Amniotic epithelial cell (primary cell): ENCODE measurements around the gene NAXE.

ENCODE experiments used
- DNase-seq: peaks from one replicate; pipeline ENCODE4 v3.0.0-alpha.2; 2010; ENCODE audit warnings: low read depth

NAXE gene

DNA sequence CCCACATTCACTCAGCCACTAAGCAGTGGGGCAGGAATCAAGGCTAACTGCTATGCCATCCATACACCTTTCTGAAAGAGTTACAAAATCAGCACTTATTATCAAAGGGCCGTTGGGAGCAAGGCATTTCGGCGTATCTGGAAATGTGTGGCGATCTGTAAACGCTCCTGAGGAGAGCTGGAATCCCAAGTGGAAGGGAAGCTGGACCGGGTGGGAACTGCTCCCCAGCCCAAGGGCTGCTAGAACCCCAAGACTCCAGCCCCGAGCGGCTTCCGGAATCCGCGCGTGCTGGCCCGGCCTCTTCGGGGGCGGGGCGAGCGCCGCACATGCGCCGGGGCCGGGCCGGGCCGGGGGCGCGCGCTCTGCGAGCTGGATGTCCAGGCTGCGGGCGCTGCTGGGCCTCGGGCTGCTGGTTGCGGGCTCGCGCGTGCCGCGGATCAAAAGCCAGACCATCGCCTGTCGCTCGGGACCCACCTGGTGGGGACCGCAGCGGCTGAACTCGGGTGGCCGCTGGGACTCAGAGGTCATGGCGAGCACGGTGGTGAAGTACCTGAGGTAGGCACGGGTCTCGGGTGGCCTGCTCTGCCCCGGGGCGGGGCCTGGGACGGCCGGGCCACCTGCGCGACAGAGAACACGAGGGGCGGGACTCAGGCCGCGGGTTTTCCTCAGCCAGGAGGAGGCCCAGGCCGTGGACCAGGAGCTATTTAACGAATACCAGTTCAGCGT is at the start of gene NAXE:
NAXE (plus strand) TSS at position 345 of the 726 bp plus-strand sequence; CDS start at position 374, 29 bp downstream.
- peak; percentile 55 for DNase-seq

DNA sequence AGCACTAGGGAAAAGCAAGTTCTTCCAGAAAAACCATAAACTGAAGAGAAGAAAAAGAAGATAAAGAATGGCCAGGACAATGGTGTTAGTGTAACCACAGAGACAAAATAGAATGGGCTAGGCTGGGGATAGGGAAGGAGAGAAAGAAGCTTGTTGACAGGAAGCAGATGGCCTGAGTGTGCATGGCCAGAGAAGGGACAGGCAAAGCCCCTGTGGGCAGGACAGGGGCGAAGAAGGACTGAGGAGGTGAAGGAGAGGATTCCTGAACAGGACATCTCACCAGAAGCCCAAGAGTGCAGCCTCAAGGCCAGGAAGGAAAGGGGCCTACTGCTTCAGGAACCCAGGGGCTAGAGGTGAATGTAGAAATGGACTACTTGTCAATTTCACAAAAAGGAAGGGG is 48.5 kb upstream of the NAXE start:
- DNase-seq = no peak

DNA sequence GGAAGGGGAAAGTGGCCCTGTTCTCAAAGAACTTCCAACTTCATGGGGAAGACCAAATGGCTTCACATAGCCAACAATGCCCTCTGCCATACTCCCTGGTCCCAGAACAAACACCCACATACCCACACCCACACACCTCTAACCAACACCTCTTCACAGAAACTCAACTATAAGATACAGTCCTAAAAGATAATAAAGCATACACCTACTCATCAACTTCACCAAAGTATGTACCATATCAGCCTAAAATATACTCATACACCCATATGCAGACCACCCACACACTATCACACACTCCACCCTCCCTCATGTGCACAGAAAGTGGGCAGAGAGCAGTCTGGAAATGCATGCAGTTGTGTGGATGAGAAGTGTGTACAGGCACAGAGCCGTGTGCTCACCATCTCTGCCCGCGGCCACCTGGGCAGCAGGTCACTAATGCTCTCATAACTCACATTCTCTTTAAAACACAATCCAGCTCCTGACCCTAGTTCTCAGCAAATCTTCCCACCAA is 46.9 kb upstream of the NAXE start:
- no peak for DNase-seq

DNA sequence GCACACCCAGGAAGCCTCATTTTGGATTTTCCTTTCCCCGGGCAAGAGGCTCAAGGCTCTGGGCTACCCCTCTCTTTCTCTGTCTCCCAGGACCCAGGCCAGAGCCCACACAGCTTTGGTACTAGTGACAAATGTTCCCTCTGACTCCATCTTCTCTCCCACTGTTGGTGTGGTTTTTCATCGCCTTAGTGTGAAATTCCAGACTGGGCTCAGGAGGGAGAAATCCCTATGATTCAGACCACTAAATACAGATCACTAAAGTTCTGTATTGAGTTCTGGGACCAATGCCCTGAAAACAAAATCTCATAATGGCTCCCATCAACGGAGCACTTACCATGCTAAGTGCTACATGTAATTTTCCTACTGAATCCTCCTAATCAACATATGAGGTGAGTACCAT is 45.3 kb upstream of the NAXE start:
- DNase-seq = no peak

DNA sequence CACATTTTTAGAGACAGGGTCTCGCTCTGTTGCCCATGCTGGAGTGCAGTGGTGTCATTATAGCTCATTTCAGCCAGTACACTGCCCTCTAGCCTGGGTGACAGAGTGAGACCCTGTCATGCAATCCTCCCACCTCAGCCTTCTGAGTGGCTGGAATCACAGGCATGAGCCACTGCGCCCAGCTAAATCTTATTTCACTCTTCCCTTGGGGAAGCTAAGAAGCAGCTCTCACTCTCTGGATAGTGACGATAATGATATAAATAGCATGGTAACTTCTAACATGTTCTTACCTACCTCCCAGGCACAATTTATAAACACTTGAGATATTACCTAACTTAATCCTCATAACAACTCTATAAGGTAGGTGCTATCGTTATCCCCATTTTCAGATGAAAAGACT is 44.1 kb upstream of the NAXE start:
- DNase-seq = no peak

DNA sequence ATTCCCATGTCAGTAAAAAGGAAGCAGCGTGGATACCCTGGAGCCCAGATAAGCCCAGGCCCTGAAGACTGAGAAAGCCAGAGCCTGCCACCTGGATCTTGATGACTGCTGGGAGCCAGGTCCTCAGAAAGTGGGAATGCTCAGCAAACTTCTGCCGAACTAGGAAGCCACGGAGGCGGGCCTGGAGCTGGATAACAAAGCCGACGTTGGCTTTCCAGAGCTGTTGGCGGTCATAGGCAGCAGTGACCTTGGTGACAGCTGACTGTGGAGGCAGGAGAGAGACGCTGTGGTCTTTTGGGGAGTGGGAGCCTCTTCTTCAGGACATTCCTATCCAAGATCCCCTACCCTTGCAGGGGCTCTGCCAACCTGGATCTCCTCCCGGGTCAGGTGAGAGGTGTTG is 43.6 kb upstream of the NAXE start:
- DNase-seq = no peak

DNA sequence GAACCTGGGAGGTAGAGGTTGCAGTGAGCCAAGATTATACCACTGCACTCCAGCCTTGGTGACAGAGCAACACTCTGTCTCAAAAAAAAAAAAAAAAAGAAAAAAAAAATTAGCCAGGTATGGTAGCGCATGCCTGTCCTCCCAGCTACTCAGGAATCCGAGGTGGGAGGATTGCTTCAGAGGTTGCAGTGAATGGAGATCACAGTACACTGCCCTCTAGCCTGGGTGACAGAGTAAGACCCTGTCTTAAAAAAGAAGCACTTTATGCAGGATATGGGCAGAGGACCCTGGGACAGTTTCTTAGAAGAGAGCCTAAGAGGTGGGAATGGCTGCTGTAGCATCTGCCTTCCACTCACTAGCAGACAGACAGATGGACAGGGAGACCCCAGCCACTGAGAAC is 42.2 kb upstream of the NAXE start:
- DNase-seq = no peak

DNA sequence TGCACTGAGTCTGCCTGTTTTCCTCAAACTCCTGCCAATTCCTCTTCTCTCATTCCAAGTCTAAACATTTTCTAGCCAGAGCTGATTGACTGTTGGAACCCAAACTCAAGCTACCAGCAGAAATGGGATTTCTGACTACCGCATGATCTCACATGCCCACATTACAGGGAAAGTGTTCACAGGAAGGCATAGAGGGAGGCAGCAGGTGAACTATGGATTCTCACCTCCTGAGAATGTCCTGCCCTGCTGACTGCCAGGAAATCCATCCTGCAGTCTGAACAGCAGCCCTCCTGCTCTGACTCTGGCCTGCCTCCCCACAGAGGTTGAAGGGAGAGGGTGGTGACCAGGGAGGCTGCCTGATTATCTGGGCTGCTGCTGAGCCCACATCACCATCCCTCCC is 41.7 kb upstream of the NAXE start:
- no peak for DNase-seq

DNA sequence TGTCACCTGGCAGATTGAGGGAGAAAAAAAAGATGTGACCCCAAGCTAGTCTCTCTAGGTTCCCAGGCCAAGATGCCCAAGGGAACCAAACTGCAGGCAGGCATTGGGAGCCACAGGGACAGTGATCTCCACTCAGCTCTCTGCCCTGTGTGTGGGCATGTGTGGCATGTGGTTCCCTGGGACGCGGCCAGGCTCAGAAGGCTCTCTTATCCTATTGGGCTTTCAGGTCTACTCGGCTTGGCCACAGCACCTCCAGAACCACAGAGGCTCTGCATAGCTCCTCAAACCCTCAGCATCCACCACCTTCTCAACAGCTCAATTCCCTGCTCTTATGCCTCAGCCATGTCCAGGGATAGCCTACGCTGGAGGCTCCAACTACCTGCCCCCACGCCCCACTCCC is 41.2 kb upstream of the NAXE start:
- DNase-seq = no peak

DNA sequence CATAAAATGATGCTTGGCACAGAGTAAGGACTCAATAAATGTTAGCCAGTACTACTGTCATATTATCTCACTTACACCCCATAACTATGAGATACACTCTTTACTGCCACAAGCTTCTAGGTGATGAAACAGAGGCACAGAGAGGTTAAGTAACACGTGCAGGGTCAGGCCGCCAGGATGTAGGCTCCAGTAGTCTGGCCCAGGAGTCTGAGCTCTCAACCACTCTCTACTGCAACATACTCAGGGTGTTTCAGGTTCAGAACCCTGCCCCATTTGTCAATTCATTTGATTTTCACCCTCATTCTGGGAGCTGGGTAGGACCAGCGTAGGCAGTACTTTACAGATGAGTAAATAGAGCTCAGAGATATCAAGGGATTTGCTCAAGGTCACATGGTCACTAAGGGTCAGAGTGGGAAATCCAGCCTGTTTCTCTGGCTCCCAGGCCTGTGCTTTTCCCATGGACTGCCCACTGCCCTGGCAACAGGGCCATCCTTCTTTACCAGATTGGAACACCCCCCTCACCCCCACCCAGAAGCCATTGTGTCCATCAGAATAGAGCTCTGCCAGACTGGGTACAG is 40.4 kb upstream of the NAXE start:
- DNase-seq = peak; percentile 14

DNA sequence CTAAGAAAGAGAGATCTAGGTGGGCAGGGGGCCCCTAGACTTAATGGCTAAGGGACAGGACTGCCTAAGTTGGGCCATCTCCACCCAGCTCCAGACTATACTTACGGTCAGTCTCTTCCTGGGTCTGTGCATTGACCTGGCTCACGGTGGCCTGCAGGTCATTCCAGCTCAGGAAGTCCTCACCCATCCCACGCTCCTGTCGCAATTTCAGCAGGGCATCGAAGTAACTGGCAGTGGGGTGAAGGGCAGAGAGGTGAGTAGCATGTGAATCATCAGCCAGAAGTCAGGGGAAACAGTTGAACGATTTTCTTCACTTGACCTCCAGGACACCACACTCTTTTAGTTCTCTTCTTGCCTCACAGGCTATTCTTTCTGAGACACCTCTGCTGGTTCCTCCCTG is 39.7 kb upstream of the NAXE start:
- DNase-seq = peak; percentile 62

DNA sequence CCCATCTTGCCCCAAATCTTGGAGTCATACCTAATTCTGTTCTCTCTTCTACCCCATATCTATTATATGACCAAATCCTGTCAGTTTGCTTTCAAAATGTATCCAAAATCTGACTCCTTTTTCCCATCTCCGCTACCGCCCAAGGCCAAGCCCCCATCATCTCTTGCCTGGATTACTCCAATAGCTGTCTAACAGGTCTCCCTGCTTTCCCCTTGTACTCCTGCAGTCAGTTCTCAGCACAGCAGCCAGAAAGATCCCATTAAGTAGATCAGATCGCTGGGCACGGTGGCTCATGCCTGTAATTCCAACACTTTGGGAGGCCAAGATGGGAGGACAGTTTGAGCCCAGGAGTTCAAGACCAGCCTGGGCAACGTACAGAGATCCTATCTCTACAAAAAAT is 39.1 kb upstream of the NAXE start:
- DNase-seq = no peak

DNA sequence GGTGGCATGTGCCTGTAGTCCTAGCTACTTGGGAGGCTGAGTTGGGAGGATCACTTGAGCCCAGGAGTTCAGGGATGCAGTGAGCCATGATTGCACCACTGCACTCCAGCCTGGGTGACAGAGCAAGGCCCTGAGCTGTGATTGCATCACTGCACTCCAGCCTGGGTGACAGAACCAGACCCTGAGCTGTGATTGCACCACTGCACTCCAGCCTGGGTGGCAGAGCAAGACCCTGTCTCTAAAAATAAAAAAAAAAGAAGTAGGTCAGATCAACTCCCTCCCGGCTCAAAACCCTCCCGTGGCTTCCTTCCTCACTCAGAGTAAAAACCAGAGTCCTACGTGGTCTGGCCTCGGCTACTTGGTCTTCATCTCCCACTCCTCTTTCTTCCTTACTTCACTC is 38.6 kb upstream of the NAXE start:
- DNase-seq = peak; percentile 13

DNA sequence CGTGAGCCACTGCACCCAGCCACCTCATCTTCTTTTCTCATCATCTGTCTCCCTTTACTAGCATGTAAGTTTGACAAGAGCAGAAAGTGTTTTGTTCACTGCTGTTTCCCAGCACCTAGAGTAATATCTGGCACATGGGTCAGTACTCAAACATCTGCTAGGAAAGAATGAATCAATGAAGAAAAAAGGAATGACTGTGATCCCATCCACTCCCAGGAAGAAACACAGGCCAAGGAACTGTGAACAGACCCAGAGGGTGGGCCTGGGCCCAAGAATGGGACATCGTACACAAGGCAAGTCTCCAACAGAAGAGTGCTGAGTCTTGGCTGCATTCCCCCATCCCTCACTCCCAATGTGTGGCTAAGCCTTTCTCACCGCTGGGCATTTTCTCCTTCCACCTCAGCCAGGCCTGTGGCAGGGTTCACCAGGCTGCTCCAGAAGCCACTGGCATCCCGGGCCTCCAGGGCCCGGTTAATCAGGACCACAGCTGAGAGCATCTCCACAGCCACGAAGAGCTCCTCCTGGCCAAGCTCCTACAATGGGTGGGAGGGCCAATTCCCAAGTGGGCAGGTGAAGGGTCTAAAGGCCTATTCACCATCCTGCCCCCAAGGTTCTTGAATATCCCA is 37.6 kb upstream of the NAXE start:
- DNase-seq = no peak

DNA sequence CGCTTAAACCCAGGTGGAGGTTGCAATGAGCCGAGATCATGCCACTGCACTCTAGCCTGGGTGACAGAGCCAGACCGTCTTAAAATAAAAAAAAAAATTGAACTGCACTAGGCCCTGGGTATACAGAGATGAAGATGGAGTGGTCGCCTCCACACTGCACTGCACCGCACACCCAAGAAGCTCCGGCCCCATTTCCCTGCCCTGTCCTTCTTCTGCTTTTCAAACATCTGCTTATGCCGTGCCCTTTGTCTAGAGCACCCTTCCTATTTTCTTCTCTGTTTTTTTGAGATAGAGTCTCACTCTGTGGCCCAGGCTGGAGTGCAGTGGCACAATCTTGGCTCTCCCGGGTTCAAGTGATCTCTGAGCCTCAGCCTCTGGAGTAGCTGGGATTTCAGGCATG is 36.6 kb upstream of the NAXE start:
- DNase-seq = no peak

DNA sequence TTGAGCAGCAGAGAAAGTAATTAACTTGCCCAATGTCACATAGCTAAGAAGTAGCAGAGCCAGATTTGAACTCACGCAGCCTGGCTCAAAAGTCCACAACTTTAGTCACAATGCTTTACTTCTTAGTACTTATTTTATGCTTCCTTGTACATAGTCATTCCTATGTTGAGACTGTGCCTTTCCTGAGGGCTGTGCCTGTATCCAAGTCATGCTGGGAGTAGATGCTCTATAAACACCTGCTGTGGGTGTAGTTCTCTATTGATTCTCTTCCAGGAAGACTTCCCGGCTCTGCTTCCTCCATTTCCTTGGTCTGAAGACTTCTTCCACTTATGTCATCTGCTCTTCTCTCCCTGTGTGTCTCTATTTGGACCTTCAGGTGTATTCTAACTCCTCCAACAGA is 35.9 kb upstream of the NAXE start:
- DNase-seq = no peak

DNA sequence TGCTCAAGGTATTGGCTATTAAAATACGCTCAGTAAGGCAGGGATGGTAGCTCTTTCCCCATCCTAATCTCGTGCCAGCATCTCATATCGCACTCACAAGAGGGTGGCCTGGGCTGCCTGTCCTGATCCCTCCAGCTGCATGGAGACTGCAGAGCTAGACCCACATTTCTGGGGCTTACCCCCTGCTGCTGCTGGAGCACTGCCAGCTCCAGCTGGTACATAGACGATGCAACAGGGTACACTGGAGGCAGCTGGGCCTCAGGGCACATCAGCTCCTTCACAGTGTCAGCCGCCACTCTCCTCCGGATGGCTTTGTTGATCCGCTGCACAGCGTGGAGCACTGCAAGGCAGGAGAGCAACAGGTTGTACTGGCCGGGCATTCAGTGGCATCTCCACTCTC is 35.2 kb upstream of the NAXE start:
- no peak for DNase-seq

DNA sequence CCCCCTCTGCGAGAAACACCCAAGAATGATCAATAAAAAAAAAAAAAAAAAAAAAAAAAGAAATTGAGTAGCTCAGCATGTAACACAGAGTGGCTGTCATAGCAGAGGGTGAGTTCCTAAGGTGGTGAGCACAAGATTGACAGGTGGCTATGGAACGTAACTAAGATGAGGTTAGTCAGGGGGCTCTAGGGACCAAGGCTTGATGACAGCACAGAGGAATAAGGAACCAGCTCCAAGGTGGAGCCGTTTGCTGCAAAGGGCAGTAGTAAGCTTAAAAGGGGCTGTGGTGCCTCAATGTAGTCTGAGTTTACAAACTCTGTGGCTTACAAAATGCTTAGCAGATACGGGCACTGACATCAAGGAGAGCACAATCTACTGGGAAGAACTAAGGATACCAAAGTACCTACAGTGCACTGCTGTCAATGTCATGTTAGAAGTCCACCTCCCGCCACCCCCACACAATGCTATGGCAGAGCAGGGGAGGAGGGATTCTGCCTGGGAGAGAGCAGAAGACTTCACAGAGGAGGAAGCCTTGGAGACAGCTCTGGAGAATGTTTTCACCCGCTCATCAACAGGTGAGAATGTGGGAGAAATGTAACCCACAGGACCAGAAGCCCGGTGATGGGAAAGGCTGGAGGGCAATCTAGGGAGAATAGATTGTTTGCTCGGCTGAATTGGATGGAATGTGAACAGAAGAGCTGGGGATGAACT is 32.3 kb upstream of the NAXE start:
- no peak for DNase-seq

DNA sequence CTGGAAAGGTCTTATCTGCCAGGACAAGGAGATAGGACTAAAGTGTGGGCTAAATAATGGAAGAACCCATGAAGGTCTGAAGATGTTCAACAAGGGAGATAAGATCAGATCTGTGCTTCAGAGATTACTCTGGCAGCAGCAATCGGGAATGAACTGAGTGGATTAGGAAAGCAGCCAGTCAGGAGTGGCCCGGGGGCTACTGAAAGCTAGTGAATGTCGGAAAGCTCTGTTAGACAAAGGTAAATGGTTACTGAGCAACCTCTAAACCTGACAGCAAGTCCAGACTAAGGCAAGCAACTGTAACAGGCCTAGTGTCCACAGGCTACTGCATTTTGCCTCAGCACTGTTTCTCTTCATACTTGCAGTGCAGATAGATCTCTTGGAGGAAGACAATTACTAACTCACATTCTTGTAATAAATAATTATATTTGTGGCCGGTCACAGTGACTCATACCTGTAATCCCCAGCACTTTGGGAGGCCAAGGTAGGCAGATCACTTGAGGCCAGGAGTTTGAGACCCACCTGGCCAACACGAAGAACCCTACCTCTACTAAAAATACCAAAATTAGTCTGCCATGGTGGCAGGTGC is 31.7 kb upstream of the NAXE start:
- DNase-seq = no peak

DNA sequence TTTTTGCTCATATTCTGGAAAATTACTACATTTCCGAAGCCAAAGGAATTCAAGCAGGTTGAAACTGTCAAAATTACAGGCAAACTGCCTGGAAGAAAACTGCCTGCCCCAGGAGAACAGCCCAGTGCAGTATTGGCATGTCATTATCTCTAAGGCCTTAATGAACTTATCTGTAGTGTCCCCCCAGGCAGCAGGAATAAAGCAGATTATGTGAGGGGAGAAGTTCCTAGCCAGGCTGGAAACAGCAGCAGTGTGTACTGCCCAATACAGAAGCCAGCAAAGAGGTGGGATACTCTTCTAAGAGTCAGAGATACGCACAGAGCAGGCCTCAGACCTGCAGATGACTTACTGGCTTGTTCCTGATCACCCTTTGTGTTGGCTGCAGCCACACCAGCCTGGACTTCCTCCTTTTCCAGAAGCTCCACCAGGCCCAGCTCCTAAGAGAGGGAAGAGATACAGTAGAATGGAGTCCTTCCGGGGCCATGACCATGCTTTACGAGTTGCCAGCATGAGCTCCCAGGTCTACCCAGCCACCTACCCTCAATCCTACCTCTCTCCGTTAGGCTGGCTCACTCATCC is 30.9 kb upstream of the NAXE start:
- DNase-seq = no peak

DNA sequence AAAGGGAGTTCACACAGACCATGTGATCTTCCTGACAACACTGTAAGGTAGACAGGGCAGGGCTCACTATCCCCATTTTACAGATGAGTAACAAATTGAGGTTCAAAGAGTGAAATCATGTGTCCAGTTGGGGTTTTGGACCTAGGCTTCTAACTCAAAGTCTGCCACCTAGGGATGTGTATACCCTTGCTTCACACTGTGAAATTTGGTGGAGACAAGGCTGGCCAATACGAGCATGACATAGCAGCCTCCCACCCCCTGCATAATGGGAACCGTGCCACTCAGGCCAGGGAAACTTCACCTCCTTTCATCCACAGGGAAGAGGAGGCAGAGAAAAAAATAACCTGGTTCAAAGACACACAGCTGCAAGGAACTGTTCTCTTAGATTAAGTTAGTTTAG is 26.1 kb upstream of the NAXE start:
- no peak for DNase-seq

DNA sequence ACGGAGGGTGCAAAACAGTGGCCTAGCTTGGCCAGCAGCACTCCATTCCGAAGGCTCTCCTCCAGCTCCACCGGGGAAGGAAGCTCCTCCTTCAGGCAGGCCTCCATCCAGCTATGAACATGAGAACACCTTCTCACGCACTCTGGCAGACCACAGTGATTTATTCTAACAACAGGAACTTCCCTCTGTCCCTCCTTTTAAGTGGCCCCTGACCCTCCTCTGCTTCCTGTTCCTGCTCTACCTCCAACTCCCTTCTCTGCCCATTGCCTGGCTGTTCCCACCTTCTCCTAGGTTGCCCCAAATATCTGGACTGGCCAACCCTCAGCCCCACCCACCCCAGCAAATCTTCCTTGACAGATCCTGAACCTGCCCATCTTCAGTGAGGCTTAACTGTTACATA is 25.1 kb upstream of the NAXE start:
- DNase-seq = no peak
